ENCODE measurements around the gene FLYWCH2.

The FLYWCH2 gene

GRCh38 chr16:2905988-2906387 lies 23.0 kb downstream of the FLYWCH2 start:
- TF ChIP-seq GATA2 (IDR thresholded peaks at IDR 0.05; ENCODE audit: low read depth, low read length) (no peak), GATA3 (IDR thresholded peaks at IDR 0.05; ENCODE audit: low read depth, low read length) (no peak)

GRCh38 chr16:2910441-2910969 lies 27.5 kb downstream of the FLYWCH2 start:
- TF ChIP-seq GATA2 (IDR thresholded peaks at IDR 0.05; ENCODE audit: low read depth, low read length) (no peak), GATA3 (IDR thresholded peaks at IDR 0.05; ENCODE audit: low read depth, low read length) (no peak)

- no peak for TF ChIP-seq GATA2 (IDR thresholded peaks at IDR 0.05; ENCODE audit: low read depth, low read length)
- TF ChIP-seq GATA3 (IDR thresholded peaks at IDR 0.05; ENCODE audit: low read depth, low read length): no peak
Observed at GRCh38 chr16:2911638-2912329, 28.8 kb downstream of the FLYWCH2 start, which contains the start of gene FLYWCH1. Gene FLYWCH1, plus strand, starts transcription at chr16:2911931. Its CDS starts 17,755 bp downstream, at chr16:2929686.

GRCh38 chr16:2912330-2913199 lies 29.6 kb downstream of the FLYWCH2 start:
- TF ChIP-seq GATA3 (IDR thresholded peaks at IDR 0.05; ENCODE audit: low read depth, low read length) (no peak), GATA2 (IDR thresholded peaks at IDR 0.05; ENCODE audit: low read depth, low read length) (no peak)

- TF ChIP-seq GATA2 (IDR thresholded peaks at IDR 0.05; ENCODE audit: low read depth, low read length): no peak
- no peak for TF ChIP-seq GATA3 (IDR thresholded peaks at IDR 0.05; ENCODE audit: low read depth, low read length)
Observed at GRCh38 chr16:2913603-2914002, 30.6 kb downstream of the FLYWCH2 start.

GRCh38 chr16:2914233-2914632 lies 31.2 kb downstream of the FLYWCH2 start:
- TF ChIP-seq GATA2 (IDR thresholded peaks at IDR 0.05; ENCODE audit: low read depth, low read length) (no peak), GATA3 (IDR thresholded peaks at IDR 0.05; ENCODE audit: low read depth, low read length) (no peak)

GRCh38 chr16:2915196-2915929 lies 32.3 kb downstream of the FLYWCH2 start:
- TF ChIP-seq GATA2 (IDR thresholded peaks at IDR 0.05; ENCODE audit: low read depth, low read length): no peak
- no peak for TF ChIP-seq GATA3 (IDR thresholded peaks at IDR 0.05; ENCODE audit: low read depth, low read length)

GRCh38 chr16:2919511-2920255 lies 36.7 kb downstream of the FLYWCH2 start:
- TF ChIP-seq GATA2 (IDR thresholded peaks at IDR 0.05; ENCODE audit: low read depth, low read length) (no peak), GATA3 (IDR thresholded peaks at IDR 0.05; ENCODE audit: low read depth, low read length) (no peak)

- TF ChIP-seq GATA3 (IDR thresholded peaks at IDR 0.05; ENCODE audit: low read depth, low read length) (no peak), GATA2 (IDR thresholded peaks at IDR 0.05; ENCODE audit: low read depth, low read length) (no peak)
Observed at GRCh38 chr16:2923481-2923880, 40.5 kb downstream of the FLYWCH2 start.

- TF ChIP-seq GATA2 (IDR thresholded peaks at IDR 0.05; ENCODE audit: low read depth, low read length) (no peak), GATA3 (IDR thresholded peaks at IDR 0.05; ENCODE audit: low read depth, low read length) (no peak)
Observed at GRCh38 chr16:2924901-2925755, 42.1 kb downstream of the FLYWCH2 start.

- TF ChIP-seq GATA3 (IDR thresholded peaks at IDR 0.05; ENCODE audit: low read depth, low read length) (no peak), GATA2 (IDR thresholded peaks at IDR 0.05; ENCODE audit: low read depth, low read length) (no peak)
Observed at GRCh38 chr16:2925951-2926649, 43.1 kb downstream of the FLYWCH2 start.

- no peak for TF ChIP-seq GATA2 (IDR thresholded peaks at IDR 0.05; ENCODE audit: low read depth, low read length)
- TF ChIP-seq GATA3 (IDR thresholded peaks at IDR 0.05; ENCODE audit: low read depth, low read length): no peak
Observed at GRCh38 chr16:2926650-2926999, 43.6 kb downstream of the FLYWCH2 start.
